Hepatocyte (in vitro differentiated cells): ENCODE data around the gene TP53RK. TPM values are rescaled to one million over a fixed set of nuclear protein-coding genes. Genes with fewer than 3 reads are reported as not detected.

Source experiments
- DNase-seq: peaks from one replicate; pipeline ENCODE4 v3.0.0-alpha.2; 2016; ENCODE audit warnings: low spot score
- H2AFZ ChIP-seq: fragments of 200-600 bp; sonication (generic); 2 replicates; pipeline ENCODE4 v1.6.0; 2016; ENCODE audit warnings: antibody characterized with exemption, mild to moderate bottlenecking
- H3K27ac ChIP-seq: fragments of 200-600 bp; sonication (generic); 2 replicates; pipeline ENCODE4 v1.5.1; 2016; ENCODE audit warnings: mild to moderate bottlenecking
- H3K27me3 ChIP-seq: fragments of 200-600 bp; sonication (generic); 2 replicates; pipeline ENCODE4 v1.6.1; 2016
- H3K36me3 ChIP-seq: fragments of 200-600 bp; sonication (generic); replicated peaks from 2 replicates; pipeline ENCODE4 v1.5.1; 2016; ENCODE audit warnings: low read depth; ENCODE audit not compliant: insufficient read depth
- H3K4me1 ChIP-seq: fragments of 200-600 bp; sonication (generic); 2 replicates; pipeline ENCODE4 v1.5.1; 2016; ENCODE audit warnings: mild to moderate bottlenecking, moderate library complexity; ENCODE audit not compliant: insufficient read depth
- H3K4me2 ChIP-seq: fragments of 200-600 bp; sonication (generic); 2 replicates; pipeline ENCODE4 v1.6.0; 2016
- H3K4me3 ChIP-seq: fragments of 200-600 bp; sonication (generic); 2 replicates; pipeline ENCODE4 v1.5.1; 2016; ENCODE audit warnings: mild to moderate bottlenecking
- H3K79me2 ChIP-seq: fragments of 200-600 bp; sonication (generic); 2 replicates; pipeline ENCODE4 v1.6.0; 2017; ENCODE audit warnings: mild to moderate bottlenecking
- H3K9me2 ChIP-seq: fragments of 200-600 bp; sonication (generic); replicated peaks from 2 replicates; pipeline ENCODE4 v1.6.0; 2017; ENCODE audit warnings: mild to moderate bottlenecking; ENCODE audit not compliant: insufficient read depth
- H3K9me3 ChIP-seq: fragments of 200-600 bp; sonication (generic); 2 replicates; pipeline ENCODE4 v1.5.1; 2016; ENCODE audit warnings: low read depth, mild to moderate bottlenecking
- H4K20me1 ChIP-seq: fragments of 200-600 bp; sonication (generic); 2 replicates; pipeline ENCODE4 v1.6.0; 2016; ENCODE audit warnings: mild to moderate bottlenecking; ENCODE audit not compliant: insufficient read depth, poor library complexity, severe bottlenecking
- CTCF ChIP-seq: fragments of 200-600 bp; sonication (generic); IDR thresholded peaks from 2 replicates; pipeline ENCODE4 v1.5.1; 2016; ENCODE audit warnings: antibody characterized with exemption, mild to moderate bottlenecking; ENCODE audit not compliant: poor library complexity
- EZH2 ChIP-seq: fragments of 200-600 bp; sonication (generic); IDR thresholded peaks from 2 replicates; pipeline ENCODE4 v1.6.1; 2016; ENCODE audit warnings: antibody characterized with exemption, mild to moderate bottlenecking, borderline replicate concordance
- EZH2phosphoT487 ChIP-seq: fragments of 200-600 bp; sonication (generic); IDR thresholded peaks from one replicate; pipeline ENCODE4 v1.6.1; 2018; ENCODE audit warnings: antibody characterized with exemption, mild to moderate bottlenecking, low read depth, moderate library complexity; ENCODE audit not compliant: unreplicated experiment, severe bottlenecking
- WGBS: methylation state at CpG from one replicate; pipeline ENCODE4 v1.1.6; 2016; ENCODE audit warnings: low lambda C conversion rate; ENCODE audit errors: missing lambda C conversion rate; 5-methylcytosine and 5-hydroxymethylcytosine counted together
- polyA plus RNA-seq: library from polyadenylated mRNA; unstranded; fragments of >200 nt; fragmentation: Nextera tagmentation; extraction: Ambion mirVana; gene quantifications from 2 replicates; pipeline ENCODE4 v1.2.1, GENCODE V29; 2016
- total RNA-seq: library from RNA; depleted of rRNA; stranded (reverse); fragments of >200 nt; gene quantifications from 2 replicates; pipeline ENCODE4 v1.2.3, GENCODE V29; 2014

Gene TP53RK
- total RNA-seq (19.6 and 22.7 TPM in 2 replicates), polyA plus RNA-seq (19.8 and 21.4 TPM in 2 replicates)

- Histone ChIP-seq H2AFZ (peak within 1 kb of the TSS; percentile 31), H3K79me2 (peaks cover 42% of the 10 kb centered on the region), H4K20me1 (no peaks in the 10 kb centered on the region), H3K4me3 (peak within 1 kb of the TSS; percentile 39), H3K27ac (peak within 1 kb of the TSS; percentile 90), H3K36me3 (no peaks in the 10 kb centered on the region), H3K27me3 (no peaks in the 10 kb centered on the region), H3K9me3 (no peaks in the 10 kb centered on the region), H3K4me2 (peak within 1 kb of the TSS; percentile 92), H3K9me2 (no peaks in the 10 kb centered on the region), H3K4me1 (peaks cover 9% of the 10 kb centered on the region)
- TF ChIP-seq EZH2 = no peak
- TF ChIP-seq CTCF = no peak
- no peak for TF ChIP-seq EZH2phosphoT487
- WGBS = under 1% methylated on average over 60 of the region's 71 CpGs
- DNase-seq = peak; percentile 99
These were observed at the start of gene TP53RK for GRCh38 chr20:46689082-46689753. Gene TP53RK (minus strand): TSS chr20:46689444. CDS start chr20:46689414, 30 bp downstream.

GRCh38 chr20:46735436-46735835, 46.2 kb upstream of the TP53RK start:
- H3K27ac ChIP-seq = no peak overlapping the region
- no peaks in the 10 kb centered on the region for H3K27me3 ChIP-seq
- H3K4me1 ChIP-seq = no peaks in the 10 kb centered on the region
- H4K20me1 ChIP-seq = no peaks in the 10 kb centered on the region
- H3K4me3 ChIP-seq = no peak overlapping the region
- H3K4me2 ChIP-seq = no peak overlapping the region
- no peaks in the 10 kb centered on the region for H3K36me3 ChIP-seq
- 94% methylated on average over 2 of the region's 2 CpGs for WGBS
- H2AFZ ChIP-seq = no peak overlapping the region
- no peaks in the 10 kb centered on the region for H3K9me3 ChIP-seq
- TF ChIP-seq EZH2 (no peak), CTCF (no peak), EZH2phosphoT487 (no peak)
- H3K9me2 ChIP-seq = no peaks in the 10 kb centered on the region
- H3K79me2 ChIP-seq = no peaks in the 10 kb centered on the region
- no peak for DNase-seq

- H3K79me2 ChIP-seq = no peaks in the 10 kb centered on the region
- no peak overlapping the region for H3K4me3 ChIP-seq
- no peaks in the 10 kb centered on the region for H3K36me3 ChIP-seq
- no peaks in the 10 kb centered on the region for H3K4me1 ChIP-seq
- no peaks in the 10 kb centered on the region for H3K9me3 ChIP-seq
- no peaks in the 10 kb centered on the region for H3K27me3 ChIP-seq
- WGBS = 83% methylated on average over 4 of the region's 4 CpGs
- TF ChIP-seq CTCF (no peak), EZH2 (no peak), EZH2phosphoT487 (no peak)
- H2AFZ ChIP-seq = no peak overlapping the region
- no peaks in the 10 kb centered on the region for H3K9me2 ChIP-seq
- no peak overlapping the region for H3K4me2 ChIP-seq
- no peak overlapping the region for H3K27ac ChIP-seq
- no peak for DNase-seq
- H4K20me1 ChIP-seq = no peaks in the 10 kb centered on the region
These were observed 42.5 kb upstream of the TP53RK start for GRCh38 chr20:46731770-46732169.
